Stimulated activated CD8-positive, alpha-beta memory T cell treated with anti-CD3 and anti-CD28 coated beads, Interleukin-4, amount 100 ng/mL, for 48 hours (primary cell): ENCODE results near the gene CRTAC1.

Experiments
- DNase-seq: peaks from one replicate; pipeline ENCODE4 v3.0.0-alpha.2; 2020

The CRTAC1 gene

DNA sequence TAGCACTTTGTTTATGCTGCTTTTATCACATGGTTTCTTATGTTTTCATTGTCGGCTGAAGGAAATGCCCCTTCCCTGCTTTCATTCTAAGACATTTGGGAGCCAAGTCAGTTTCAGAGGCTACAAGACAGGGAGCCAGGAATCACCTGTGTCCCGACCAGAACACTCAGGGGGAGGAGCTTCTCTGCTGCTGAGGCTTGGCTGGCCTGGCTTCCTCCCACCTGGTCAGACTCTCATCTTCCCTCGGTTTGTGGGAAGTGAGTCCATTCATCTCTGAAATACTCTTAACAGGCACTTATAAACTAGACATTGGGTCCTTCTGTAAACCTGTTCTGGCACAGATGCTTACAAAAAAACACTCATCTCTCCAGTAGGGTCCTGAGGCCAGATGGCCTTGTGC, 200.4 kb downstream of the CRTAC1 start:
- no peak for DNase-seq

DNA sequence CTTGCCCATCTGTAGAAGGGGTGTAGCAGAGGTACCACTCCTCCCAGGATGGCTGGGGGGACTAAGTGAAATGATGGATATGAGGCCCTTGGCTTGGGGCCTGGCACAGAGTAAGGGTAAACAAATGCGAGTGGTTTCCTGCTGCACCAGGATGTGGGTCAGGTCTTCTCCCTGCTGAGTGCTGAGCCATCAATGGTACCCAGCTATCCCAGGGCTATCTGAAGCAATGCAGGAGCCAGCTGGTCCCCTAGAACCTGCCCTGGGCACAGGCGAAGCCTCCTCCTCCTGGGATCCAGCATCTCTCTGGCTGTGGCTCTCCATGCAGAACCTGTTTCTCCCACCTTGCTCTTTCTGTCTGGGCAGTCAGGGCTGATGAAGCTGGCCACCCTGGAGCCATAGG, 201.7 kb downstream of the CRTAC1 start:
- DNase-seq = no peak

DNA sequence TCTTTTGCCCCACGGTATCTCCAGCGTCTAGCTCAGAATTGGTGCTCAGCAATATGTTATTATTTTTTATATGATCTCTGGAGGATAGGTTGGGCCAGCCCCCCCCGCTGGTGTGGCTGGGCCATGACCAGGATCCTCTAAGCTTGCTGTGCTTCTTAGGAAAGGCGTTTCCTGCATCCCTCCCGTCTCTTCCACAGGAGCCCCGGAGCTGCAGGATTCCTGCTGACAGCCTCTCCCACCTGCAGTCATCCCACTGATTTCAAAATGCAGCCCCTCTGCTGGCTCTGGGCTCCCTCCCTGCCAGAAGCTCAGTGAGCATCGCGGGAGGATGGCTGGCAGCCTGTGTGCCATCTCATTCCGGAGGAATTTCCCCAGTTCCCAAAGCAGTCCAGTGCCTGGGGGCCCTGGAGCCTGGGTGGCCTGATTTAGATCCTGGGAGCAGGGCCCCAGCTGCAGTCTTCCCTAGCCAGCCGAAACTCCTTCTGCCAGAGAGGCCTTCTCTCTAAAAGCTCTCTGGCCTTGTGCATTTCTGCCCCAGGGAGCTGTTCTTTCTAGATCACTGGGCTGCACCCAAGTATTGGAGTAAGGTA, 202.6 kb downstream of the CRTAC1 start:
- DNase-seq = no peak

GRCh38 chr10:97826892-97827291, 203.5 kb downstream of the CRTAC1 start:
- no peak for DNase-seq

- no peak for DNase-seq
Measured at GRCh38 chr10:97825020-97825760, 205.2 kb downstream of the CRTAC1 start.

DNA sequence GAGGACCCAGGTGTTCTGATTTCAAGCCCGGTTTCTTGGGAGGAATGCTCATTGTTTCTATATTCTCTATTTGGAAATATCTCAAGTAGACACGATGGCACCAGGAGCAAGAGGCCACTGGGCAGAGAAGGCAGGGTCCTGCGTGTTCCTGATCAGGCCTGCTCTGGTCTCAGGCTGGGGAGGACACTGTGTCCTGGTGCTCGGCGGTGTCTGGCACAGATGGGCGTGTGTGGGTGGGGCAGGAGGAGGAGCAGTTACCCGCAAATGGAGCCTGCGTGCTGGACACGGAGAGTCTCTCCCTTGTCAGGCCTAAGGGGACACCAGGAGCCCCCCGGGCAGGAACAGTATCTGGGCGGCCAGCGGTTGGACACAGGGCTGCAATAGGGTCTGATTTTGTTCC, 206.7 kb downstream of the CRTAC1 start:
- no peak for DNase-seq

DNA sequence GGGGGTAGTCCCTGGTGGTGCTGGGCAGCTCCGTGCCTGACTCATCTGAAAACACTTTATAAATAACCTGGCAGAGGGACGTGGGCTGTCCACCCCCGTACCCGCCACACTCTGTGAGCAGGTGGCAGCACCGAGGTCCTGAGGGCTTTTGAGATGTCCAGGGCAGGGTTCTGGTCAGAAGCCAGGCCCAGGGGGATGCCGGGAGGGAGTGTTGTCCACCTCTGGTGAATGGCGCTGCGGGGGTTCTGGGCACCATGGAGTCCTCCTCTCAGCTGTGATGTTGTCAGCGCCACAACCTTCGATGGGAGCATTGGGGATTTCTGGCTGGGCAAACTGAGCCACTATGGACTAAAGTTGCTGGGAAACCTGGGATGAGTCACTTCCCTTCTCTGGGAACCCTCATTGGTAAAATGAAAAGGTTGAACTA, 208.1 kb downstream of the CRTAC1 start:
- no peak for DNase-seq

GRCh38 chr10:97821308-97822038, 208.9 kb downstream of the CRTAC1 start:
- DNase-seq = no peak

DNA sequence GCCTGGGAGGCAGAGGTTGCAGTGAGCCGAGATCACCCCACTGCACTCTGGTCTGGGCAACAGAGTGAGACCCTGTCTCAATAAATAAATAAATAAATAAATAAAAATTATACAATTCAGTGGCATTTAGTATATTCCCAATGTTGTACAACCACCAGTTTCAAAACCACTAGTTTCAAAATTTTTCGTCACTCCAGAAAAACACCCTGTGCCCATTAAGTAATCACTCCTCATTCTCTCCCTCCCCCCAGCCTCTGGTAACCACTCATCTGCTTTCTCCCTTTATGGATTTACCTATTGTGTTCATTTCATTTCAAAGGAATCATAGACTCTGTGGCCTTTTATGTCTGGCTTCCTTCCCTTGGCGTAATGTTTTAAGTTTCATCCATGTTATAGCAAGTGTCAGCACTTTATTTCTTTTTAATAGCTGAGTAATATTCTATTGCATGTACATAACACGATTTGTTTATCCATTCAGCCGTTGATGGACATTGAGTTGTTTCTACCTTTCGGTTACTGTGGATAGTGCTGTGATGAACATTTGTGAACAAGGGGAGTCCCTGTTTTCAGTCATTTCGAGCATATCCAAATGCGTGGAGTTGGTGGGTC, 210.2 kb downstream of the CRTAC1 start:
- DNase-seq = no peak

DNA sequence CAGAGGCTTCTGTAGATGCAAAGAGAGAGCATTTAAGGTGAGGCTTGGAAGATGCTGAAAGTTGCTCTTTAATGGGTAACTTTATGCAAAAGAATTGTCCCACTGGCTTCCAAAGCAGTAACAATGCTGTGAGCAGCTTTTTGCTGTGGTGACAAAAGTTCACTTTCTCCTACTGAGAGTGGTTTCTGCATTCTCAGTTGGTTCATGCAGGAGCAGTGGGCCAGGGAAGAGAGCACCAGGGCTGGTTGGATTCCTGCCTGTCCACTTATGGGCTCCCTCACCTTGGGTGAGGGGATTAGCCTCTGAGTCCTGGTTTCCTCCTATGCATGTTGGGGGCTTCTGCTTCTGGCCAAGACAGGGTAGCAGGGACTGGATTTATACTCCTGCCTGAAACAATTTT, 211.8 kb downstream of the CRTAC1 start:
- no peak for DNase-seq

- DNase-seq = no peak
Measured at GRCh38 chr10:97816609-97817008, 213.8 kb downstream of the CRTAC1 start.
